ENCODE data around the gene KLF1.
"Not testable (repeated sequence)": the region's sequence is repeated elsewhere in the genome, so short reads cannot be mapped to it uniquely, and the experiment has no call there.

Gene KLF1

DNA sequence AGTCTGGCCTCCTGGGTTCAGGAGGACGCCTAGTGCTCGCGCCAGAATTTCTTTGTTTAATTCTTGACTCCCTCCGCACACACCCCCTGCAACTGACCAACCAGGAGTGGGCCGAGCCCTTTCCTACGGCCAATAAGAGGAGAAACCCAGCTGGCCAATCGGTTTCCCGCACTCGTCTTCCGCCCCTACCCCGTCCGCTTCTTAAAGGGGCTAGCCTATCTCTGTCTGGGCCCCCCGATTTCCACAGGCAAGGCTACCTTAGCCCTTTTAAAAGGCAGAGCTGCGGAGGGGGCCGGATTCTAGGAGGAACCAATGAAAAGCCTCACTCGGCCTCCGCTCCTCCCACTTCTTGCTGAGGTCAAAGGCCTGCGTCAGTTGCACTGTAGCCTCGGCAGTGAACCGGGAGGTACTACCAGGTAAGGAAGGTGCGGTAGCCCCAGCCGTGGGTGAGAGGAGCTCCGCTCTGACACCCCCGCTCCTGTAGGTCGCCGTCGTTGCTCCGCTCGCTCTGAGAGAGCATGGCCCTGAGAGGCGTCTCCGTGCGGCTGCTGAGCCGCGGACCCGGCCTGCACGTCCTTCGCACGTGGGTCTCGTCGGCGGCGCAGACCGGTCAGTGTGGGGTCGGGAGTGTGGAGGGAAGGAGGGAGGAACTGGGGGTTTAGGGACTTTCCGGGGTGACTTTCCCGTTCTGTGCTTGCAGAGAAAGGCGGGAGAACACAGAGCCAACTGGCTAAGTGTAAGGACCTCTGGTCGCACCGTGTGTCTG is 4.0 kb upstream of the KLF1 start, which contains the start of gene GCDH:
TSS of gene GCDH (plus strand) at position 374 of the 766 bp plus-strand sequence. CDS start at position 519, 145 bp downstream.
- DNase-seq, result peak; percentile 100

DNA sequence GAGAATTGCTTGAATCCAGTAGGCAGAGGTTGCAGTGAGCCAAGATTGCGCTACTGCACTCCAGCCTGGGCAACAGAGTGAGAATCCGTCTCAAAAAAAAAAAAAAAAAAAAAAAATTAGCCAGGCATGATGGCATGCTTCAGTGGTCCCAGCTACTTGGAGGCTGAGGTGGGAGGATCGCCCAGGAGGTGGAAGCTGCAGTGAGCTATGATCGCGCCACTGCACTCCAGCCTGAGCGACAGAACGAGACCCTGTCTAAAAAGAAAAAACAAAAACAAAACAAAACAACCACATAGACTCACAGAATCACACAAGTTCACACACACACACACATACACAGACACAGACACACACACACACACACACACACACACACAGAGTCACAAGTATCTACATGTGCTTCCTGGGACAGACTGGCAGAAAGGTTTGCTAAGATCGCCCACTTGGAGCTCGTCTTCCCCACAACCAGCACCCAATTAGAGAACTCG is 3.3 kb upstream of the KLF1 start:
- DNase-seq, result not testable (repeated sequence)

DNA sequence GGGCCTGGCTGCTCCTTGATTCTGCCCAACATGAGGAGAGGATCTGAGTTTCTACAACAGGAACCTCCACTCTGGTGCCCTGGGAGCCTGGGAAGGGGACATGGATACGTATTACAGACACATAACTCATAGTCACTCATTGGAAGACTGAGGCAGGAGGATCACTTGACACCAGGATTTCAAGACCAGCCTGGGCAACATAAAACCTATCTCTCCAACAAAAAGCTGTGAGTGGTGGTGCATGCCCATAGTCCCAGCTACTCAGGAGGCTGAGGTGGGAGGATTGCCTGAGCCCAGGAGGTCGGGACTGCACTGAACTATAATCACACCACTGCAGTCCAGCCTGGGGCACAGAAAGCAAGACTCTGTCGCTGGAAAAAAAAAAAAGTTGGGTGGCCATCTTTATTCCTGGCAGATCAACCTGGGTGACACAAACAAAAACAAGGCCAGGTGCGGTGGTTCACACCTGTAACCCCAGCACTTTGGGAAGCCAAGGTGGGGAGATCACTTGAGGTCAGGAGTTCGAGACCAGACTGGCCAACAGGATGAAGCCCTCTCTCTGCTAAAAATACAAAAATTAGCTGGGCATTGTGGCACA is 1.1 kb upstream of the KLF1 start:
- DNase-seq, result no peak

DNA sequence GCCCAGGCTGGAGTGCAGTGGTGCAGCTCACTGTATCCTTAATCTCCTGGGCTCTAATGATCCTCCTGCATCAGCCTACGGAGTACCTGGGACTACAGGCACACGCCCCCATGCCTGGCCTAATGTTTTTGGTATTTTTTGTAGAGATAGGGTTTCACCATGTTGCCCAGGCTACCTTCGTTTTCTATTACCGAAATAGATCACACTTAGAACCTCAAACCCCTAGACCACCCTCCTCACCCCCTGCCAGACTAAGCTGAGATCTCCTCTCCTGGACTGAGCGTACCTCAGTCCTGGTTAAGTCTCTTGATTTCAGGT is 391 bp downstream of the KLF1 start:
- no peak for DNase-seq

DNA sequence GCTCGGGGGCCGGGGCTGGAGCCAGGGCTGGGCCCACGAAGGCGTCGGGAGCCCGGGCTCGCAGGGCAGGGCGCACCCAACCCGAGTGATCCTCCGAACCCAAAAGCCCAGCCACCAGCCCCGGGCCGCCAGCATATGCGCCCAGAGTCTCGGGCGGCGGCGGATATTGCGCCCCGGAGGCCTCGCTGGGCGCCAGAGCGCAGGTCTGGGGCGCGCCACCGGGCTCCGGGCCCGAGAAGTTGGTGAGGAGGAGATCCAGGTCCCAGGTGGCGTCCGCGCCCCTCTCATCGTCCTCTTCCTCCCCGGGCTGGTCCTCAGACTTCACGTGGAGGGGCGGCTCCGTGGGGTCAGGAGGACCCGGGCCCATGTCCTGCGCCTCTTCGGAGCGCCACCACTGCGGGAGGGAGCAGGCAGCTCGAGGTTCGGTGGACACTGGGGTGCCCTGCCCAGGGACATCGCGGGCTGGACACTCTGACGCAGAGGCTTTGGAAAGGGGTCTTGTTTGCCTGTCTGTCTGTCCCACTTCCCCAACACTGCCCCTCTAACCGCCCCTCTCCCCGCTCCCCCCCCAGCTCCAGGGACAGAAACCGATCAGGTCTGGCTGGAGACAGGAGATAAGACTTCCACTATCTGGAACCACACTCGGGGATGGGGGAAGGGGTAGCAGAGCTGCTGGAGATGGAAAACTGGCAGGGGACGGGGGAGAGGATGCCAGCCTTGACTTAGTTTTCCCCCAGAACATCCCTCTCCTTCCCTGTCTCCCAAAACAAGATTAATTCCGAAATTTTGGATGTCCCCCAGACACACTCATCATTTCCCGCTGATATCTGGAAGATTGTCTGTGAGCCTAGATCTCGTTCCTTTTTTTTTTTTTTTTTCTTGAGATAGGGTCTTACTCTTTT is 1.0 kb downstream of the KLF1 start:
- DNase-seq, result no peak

DNA sequence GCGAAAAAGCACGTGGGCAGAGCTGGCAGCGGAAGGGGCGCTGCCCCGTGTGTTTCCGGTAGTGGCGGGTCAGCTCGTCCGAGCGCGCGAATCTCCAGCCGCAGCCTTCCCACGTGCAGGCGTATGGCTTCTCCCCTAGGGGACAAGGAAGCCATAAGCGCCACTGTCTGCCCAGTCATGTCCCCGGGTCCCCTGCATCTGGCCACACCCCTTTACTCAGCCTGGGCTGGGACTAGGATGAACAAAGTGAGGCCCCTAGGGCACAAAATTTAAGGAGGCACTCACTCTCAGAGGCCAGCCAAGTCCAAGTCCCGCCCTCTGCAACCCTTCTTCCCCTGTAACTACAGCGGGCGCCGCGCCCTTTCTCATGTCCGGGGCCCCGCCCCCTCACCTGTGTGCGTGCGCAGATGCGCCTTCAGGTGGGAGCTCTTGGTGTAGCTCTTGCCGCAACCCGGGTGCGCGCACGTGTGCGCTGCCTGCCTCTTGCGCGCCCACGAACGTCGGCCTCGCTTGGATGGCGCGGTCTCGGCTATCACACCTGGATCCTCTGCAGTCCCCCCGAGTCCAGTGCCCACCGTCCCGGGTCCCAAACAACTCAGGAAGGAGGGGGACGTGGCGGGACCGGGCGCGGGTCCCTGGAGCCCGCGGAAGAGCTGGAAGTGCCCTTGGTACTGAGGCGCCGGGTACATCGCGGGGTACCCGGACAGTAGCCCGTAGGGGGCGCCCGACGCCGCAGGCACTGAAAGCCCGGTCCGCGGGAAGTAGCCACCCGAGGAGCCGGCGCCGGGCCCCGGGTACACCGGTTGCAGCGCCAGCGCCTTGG is 1.9 kb downstream of the KLF1 start:
- no peak for DNase-seq

DNA sequence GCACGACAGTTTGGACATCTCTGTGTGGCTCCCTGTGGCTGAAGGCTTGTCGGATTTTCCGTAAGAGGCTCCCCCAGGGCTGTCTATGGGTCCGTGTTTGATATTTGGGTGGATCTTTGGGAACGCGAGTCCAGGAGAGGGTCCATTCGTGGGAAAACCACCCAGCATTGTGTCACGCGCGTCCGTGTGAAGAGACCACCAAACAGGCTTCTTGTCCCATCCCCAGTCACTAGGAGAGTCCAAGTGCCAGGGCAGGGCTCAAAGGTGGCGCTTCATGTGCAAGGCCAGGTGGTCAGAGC is 2.4 kb downstream of the KLF1 start:
- DNase-seq, result no peak

DNA sequence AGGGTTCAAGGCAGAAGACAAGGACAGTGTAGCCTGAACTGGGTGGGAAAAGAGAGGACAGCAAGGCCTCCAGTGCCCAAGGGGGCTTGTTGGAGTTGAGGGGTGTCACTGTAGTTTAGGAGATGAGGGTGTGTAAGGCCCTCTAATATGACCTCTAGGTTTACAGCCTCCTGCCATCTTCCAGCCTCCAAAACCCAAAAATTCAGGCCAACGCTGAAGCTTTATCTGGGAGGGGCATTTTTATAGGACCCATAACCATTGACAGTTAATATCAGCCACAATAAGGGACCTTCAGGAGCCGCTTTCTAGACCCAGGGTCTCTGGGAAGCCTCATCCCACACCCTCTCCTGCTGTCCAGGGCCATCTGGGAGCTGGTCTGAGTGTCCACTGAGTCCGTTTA is 2.8 kb downstream of the KLF1 start:
- DNase-seq, result no peak

DNA sequence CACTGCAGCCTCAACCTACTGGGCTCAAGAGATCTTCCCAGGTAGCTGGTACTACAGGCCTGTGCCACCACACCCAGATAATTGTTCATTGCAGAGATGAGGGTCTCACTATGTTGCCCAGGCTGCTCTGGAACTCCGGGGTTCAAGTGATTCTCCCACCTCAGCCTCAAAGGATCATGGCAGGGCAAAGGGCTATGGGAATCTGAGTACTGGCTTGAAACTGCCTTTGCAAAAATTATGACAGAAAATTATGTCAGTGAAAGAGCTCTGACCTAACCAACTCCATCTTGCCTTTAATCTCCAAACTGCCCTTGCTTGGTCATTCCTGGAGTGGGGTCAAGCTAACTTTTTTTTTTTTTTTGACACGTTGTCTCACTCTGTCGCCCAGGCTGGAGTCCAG is 4.4 kb downstream of the KLF1 start:
- no peak for DNase-seq

DNA sequence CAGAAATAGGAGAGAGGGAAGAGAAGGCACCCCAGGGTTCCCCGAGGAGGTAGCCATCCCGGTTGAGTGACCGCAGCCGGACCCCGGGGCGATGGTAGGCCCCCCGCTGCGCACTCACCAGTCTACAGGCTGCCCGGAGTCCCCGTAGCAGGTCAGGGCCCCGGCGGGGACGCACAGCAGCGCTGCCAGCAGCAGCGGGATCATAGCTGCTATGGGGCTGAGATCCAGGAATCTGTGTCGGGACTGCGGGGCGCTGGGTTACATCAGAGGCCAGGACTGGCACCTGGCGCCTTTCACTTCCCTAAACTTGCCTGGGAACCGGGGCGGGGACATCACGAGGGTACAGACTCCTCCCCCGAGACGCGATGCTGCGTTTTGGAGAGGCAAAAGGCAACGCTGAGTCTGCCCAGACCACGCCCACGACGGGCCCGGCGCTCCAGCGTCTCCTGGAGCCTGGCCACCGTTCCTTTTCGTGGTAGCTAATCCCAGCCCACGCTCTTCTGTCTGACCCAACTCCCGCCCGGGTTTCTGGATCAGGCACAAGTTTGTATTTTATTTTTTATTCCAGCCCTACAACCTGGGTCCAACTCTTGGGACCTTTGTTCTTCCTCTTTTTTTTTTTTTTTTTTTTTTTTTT is 5.7 kb downstream of the KLF1 start, which contains the start of gene DNASE2:
TSS of gene DNASE2 (minus strand) at position 278 of the 637 bp plus-strand sequence. CDS start at position 204, 74 bp downstream.
- DNase-seq, result peak; percentile 96

DNA sequence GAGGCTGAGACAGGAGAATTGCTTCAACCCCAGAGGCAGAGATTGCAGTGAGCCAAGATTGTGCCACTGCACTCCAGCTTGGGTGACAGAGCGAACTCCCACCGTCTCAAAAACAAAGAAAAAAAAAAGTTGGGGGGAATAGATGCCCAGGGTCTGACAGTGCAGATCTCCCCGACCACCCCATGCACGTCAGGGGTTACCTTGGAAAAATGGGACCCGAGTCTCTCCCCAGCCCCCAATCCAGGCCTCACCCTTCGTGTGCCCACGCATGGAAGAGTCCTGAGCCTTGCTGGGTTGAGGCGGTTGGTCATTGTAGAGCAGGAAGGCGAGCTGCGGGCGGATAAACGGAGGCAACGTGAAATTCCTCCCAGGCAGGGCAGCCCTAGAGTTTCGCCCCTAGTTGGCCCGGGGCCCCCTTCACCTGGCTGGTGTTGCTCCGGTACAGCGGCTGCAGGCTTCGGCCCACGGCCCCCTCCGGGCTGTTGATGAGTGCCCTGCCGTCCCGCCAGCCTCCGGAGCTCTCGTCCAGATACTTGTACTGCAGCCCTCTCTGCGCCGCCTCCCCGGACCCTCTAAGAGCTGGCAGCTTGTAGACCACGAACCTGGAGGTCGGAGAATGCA is 6.3 kb downstream of the KLF1 start:
- DNase-seq, result peak; percentile 38

DNA sequence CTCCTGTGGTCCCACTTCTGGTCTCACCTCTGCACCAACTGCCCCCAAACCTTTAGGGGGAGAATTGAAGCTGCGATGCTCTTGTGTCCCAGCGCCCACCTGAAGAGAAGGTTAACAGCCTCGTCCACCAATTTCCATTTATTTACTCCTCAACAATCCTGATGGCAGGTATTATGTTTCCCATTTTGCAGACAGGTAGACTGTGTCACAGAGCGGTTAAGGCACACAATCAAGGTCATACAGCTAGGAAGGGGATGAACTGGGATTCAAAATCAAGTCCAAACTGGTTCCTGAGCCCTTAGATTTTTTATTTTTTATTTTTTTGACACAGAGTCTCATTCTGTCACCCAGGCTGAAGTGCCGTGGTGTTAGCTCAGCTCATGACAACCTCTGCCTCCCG is 11.9 kb downstream of the KLF1 start:
- DNase-seq, result no peak

DNA sequence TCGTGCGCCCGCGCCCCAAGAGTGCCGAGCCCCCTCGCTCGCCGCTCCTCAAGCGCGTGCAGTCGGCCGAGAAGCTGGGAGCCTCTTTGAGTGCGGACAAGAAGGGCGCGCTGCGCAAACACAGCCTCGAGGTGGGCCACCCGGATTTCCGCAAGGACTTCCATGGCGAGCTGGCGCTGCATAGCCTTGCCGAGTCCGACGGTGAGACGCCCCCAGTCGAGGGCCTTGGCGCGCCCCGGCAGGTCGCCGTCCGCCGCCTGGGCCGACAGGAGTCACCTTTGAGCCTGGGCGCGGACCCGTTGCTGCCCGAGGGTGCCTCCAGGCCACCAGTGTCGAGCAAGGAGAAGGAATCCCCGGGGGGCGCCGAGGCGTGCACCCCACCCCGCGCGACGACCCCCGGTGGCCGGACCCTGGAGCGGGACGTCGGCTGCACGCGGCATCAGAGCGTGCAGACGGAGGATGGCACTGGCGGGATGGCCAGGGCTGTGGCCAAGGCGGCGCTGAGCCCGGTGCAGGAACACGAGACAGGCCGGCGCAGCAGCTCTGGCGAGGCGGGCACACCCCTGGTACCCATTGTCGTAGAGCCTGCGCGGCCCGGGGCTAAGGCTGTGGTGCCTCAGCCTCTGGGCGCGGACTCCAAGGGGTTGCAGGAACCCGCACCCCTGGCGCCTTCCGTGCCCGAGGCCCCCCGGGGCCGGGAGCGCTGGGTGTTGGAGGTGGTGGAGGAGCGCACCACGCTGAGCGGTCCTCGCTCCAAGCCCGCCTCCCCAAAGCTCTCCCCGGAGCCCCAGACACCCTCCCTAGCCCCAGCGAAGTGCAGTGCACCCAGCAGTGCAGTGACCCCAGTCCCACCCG is 12.9 kb downstream of the KLF1 start:
- DNase-seq, result no peak

DNA sequence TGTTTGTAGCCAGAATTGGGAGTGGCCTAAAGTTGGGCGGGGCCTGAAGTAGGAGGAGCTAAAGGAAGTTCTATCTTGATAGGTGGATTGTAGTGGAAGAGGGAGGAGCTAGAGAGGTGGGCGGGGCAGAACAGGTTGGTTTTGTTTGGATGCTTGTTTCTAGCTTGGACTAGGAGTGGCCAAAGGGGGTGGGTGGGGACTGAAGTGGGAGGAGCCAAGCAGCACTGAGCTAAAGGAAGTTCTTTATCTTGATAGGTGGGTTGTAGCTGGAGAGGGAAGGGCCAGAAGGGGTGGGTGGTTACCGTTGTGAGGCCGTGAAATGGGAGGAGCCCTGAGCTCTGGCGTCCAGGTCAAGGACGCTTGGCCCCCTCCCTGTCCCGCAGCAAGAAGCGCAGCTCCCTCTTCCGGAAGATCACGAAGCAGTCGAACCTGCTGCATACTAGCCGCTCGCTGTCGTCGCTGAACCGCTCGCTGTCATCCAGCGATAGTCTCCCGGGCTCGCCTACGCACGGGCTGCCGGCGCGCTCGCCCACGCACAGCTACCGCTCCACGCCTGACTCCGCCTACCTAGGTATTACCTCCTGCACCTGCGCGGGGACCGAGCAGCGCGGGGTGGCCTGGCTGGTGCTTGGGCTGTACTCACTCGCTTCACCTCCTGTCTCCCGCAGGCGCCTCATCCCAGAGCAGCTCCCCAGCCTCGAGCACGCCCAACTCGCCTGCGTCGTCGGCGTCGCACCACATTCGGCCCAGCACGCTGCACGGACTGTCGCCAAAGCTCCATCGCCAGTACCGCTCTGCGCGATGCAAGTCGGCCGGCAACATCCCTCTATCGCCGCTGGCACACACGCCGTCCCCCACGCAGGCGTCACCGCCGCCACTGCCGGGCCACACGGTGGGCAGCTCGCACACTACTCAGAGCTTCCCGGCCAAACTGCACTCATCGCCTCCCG is 13.8 kb downstream of the KLF1 start:
- DNase-seq, result no peak

DNA sequence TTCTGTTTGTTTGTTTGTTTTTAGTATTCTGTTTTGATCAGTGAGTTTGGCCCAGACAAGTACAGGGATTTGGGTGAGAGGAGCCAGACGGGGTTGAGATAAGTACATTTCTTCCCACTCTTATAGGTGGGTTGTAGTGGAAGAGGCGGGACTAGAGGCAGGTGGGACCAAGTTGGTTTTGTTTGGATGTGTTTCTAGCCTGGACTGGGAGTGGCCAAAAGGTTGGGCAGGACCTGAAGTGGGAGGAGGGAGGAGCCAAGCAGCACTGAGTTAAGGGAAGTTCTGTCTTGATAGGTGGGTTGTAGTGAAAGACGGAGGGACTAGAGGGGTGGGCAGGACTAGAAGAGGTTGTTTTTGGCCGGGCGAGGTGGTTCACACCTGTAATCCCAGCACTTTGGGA is 14.7 kb downstream of the KLF1 start:
- no peak for DNase-seq

DNA sequence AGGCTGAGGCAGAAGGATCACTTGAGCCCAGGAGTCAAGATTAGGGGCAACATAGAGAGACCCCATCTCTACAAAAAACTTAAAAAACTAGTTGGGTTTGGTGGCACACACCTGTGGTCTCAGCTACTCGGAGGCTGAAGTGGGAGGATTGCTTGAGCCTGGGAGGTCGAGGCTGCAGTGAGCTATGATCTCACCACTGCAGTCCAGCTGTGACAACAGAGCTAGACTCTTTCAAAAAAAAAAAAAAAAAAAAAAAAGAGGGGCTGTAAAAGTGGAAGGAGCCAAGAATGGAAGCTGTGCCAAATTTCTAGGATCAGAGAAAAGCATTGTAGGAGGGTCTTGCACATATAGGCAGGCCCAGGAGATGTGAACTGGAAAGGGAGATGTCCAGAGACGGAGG is 15.3 kb downstream of the KLF1 start:
- DNase-seq, result no peak

DNA sequence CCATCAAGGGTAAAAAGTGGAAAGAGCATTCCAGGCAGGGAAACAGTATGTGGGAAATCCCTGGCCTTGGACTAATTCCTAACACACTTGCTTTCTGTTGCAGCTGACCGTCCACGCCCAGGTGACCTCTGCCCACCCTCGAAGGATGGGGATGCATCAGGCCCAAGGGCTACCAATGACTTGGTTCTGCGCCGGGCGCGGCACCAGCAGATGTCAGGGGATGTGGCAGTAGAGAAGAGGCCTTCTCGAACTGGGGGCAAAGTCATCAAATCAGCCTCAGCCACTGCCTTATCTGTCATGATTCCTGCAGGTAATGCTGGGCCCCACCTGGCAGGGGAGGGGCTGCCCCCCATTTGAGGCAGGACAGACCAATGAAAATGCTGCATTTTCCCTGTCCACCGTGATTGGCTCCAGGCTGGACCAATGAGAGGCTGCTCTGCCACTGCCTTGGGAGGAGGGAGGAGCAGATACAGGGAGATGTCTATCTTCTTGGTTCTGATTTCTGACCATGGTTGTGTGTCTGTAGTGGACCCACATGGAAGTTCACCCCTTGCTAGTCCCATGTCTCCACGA is 18.4 kb downstream of the KLF1 start:
- DNase-seq, result peak; percentile 10

DNA sequence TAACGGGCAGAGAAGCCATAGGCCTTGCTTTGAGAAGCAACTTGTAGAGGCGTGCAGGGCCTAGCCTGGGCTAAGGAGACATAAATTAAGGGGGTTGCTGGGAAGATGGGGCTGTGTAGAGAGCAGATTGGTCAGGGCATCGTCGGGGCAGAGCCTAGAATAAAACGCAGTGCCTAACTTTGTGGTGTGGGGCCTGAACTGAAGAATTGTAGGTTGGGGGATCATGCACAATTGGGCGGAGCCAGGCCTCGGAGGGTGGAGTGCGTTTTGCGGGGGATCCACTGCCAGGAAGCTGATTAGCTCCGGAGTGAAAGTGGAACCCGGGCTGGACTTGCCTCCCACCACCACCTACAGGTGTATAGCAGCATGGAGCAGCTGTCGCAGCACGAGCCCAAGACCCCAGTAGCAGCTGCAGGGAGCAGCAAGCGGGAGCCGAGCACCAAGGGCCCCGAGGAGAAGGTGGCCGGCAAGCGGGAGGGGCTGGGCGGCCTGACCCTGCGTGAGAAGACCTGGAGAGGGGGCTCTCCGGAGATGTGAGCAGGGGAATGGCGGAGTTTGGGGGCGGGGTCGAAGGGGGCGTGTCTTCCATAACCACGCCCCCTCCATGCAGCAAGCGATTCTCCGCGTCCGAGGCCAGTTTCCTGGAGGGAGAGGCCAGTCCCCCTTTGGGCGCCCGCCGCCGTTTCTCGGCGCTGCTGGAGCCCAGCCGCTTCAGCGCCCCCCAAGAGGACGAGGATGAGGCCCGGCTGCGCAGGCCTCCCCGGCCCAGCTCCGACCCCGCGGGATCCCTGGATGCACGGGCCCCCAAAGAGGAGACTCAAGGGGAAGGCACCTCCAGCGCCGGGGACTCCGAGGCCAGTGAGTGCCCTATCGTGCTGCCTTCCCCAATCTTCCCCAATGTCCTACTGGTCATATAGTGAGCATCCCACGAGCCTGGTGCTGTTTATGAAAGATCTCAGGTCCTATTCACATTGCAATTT is 19.6 kb downstream of the KLF1 start:
- DNase-seq, result peak; percentile 86

Data from NCI-H1105 treated with DMSO at 0.1 percent for 48 hours (cell line).